Tibial nerve (tissue), 3 donors: ENCODE data around the gene SHISA4.

ENCODE experiments used
- CTCF ChIP-seq, 5 experiments: fragments of 200-600 bp in 3 of 5; fragments of 450-650 bp in 2 of 5; sonication (generic) in 3 of 5; IDR thresholded peaks; one replicate each; pipeline ENCODE4 v1.5.1; 2016 to 2019; ENCODE audit warnings: antibody characterized with exemption in 5 of 5, mild to moderate bottlenecking in 3 of 5, moderate library complexity in 2 of 5
- POLR2A ChIP-seq, 2 donors: fragments of 450-650 bp; IDR thresholded peaks; one replicate each; pipeline ENCODE4 v1.6.1; 2017; ENCODE audit warnings: antibody characterized with exemption in 2 of 2, mild to moderate bottlenecking in 2 of 2, moderate library complexity in 2 of 2

- TF ChIP-seq CTCF (IDR thresholded peaks at IDR 0.05) (no peak), POLR2A (IDR thresholded peaks at IDR 0.05) (no peak)
Observed at GRCh38 chr1:201882665-201883132, 6.0 kb upstream of the SHISA4 start.
